K562 (cell line): ENCODE data around the gene SCART1. TPM values are rescaled to one million over a fixed set of nuclear protein-coding genes. Genes with fewer than 3 reads are reported as not detected.

Source experiments
- ATAC-seq: fragments of 200-7000 bp; cut with Tn5 transposase; 3 replicates; pipeline ENCODE4 v1.9.1; 2020; ENCODE audit warnings: moderate library complexity
- BruUV-seq: library from RNA; stranded (reverse); fragments of 400-500 nt; replicated peaks from 2 replicates; lab custom pipeline; 2021; lab: Mats Ljungman, UMichigan
- CTCF ChIA-PET: fragments of 300-600 bp; formaldehyde crosslinking; extraction: SDS; loops from one replicate; lab custom pipeline; 2021; ENCODE audit warnings: low intra/inter-chr PET ratio; lab: Yijun Ruan, JAX
- POLR2A ChIA-PET: fragments of 300-600, 350-650 bp; sonication (Branson Sonifier 250); formaldehyde crosslinking; extraction: SDS; loops from one replicate; lab custom pipeline; 2021; ENCODE audit warnings: antibody characterized with exemption, inconsistent platforms; lab: Yijun Ruan, JAX
- DNase-seq, 4 experiments: peaks; one replicate each; pipeline versions ENCODE4 v3.0.0 to v3.0.0-alpha.2; 2011 to 2018; ENCODE audit warnings: low spot score in 3 of 4, mixed read lengths in 3 of 4; ENCODE audit errors: extremely low read depth in 1 of 4
- FAIRE-seq: peaks from 2 replicates; lab custom pipeline; 2011; peaks lifted over from hg19 to GRCh38; lab: Jason Lieb, UNC
- H2AFZ ChIP-seq: 2 replicates; pipeline ENCODE4 v1.6.0; 2011; ENCODE audit warnings: low read depth, low read length, control low read depth, inconsistent platforms
- H3K27ac ChIP-seq: fragments of 200-600 bp; 3 replicates; pipeline ENCODE4 v1.8.0; 2011; ENCODE audit warnings: low read depth, mild to moderate bottlenecking, control low read depth, inconsistent platforms, low read length, moderate library complexity, mixed read lengths; ENCODE audit errors: extremely low read depth
- H3K27me3 ChIP-seq, 2 experiments: fragments of 300-600 bp in 1 of 2; 2 replicates in 1 of 2; 3 replicates in 1 of 2; pipeline versions ENCODE4 v1.6.0 to v1.8.0; 2011; ENCODE audit warnings: inconsistent platforms in 2 of 2, low read length in 2 of 2, mild to moderate bottlenecking in 1 of 2, mixed read lengths in 1 of 2, moderate library complexity in 1 of 2; ENCODE audit not compliant: control insufficient read depth in 2 of 2, insufficient read depth in 2 of 2
- H3K36me3 ChIP-seq: fragments of 300-600 bp; 3 replicates; pipeline ENCODE4 v1.8.0; 2011; ENCODE audit warnings: mild to moderate bottlenecking, low read length, inconsistent platforms; ENCODE audit not compliant: control insufficient read depth, insufficient read depth
- H3K4me1 ChIP-seq, 2 experiments: fragments of 200-600 bp in 1 of 2; replicated peaks in 1 of 2; 2 replicates in 1 of 2; 3 replicates in 1 of 2; pipeline versions ENCODE4 v1.5.1 to v1.8.0; 2011; ENCODE audit warnings: inconsistent platforms in 2 of 2, low read length in 2 of 2, mild to moderate bottlenecking in 1 of 2, mixed read lengths in 1 of 2, moderate library complexity in 1 of 2; ENCODE audit not compliant: control insufficient read depth in 2 of 2, insufficient read depth in 2 of 2
- H3K4me2 ChIP-seq: 2 replicates; pipeline ENCODE4 v1.6.1; 2011; ENCODE audit warnings: low read length, control low read depth, inconsistent platforms, mixed read lengths; ENCODE audit not compliant: insufficient read depth
- H3K4me3 ChIP-seq: fragments of 200-600 bp; sonication (generic), shearing (Covaris generic); 2 replicates; pipeline ENCODE4 v1.5.1; 2016; ENCODE audit warnings: control low read depth, inconsistent platforms
- H3K79me2 ChIP-seq: fragments of 200-600 bp; 3 replicates; pipeline ENCODE4 v1.8.0; 2011; ENCODE audit warnings: low read length, inconsistent platforms; ENCODE audit not compliant: control insufficient read depth, insufficient read depth
- H3K9ac ChIP-seq, 2 experiments: 2 replicates each; pipeline versions ENCODE4 v1.6.0 to v1.6.1; 2011; ENCODE audit warnings: low read depth in 2 of 2, low read length in 2 of 2, control low read depth in 1 of 2, inconsistent platforms in 1 of 2, mild to moderate bottlenecking in 1 of 2, mixed read lengths in 1 of 2; ENCODE audit not compliant: insufficient read depth in 1 of 2
- H3K9me1 ChIP-seq: one replicate; pipeline ENCODE4 v1.6.0; 2011; ENCODE audit warnings: inconsistent platforms, mild to moderate bottlenecking, low read length, moderate library complexity; ENCODE audit not compliant: control insufficient read depth, insufficient read depth
- H3K9me3 ChIP-seq: replicated peaks from 2 replicates; pipeline ENCODE4 v1.5.1; 2011; ENCODE audit warnings: low read depth, low read length, inconsistent platforms; ENCODE audit not compliant: control insufficient read depth, insufficient read depth
- H4K20me1 ChIP-seq: replicated peaks from 2 replicates; pipeline ENCODE4 v1.6.1; 2011; ENCODE audit warnings: low read length, inconsistent platforms, mixed read lengths; ENCODE audit not compliant: control insufficient read depth, insufficient read depth
- FIP1L1 ChIP-seq: fragments of 200-400 bp; formaldehyde crosslinking; IDR thresholded peaks from 2 replicates; pipeline ENCODE4 v1.6.1; 2018; ENCODE audit warnings: mild to moderate bottlenecking, low read depth, low read length; ENCODE audit not compliant: poor library complexity, severe bottlenecking
- GATAD2A ChIP-seq: fragments of 450-650 bp; IDR thresholded peaks from 2 replicates; pipeline ENCODE4 v1.6.1; 2017
- HDAC1 ChIP-seq, 2 experiments: fragments of 450-650 bp; IDR thresholded peaks; 2 replicates each; pipeline ENCODE4 v1.6.1; 2016 to 2017; ENCODE audit warnings: inconsistent platforms in 1 of 2, mild to moderate bottlenecking in 1 of 2, moderate library complexity in 1 of 2
- RBFOX2 ChIP-seq: fragments of 200-400 bp; formaldehyde crosslinking; IDR thresholded peaks from 2 replicates; pipeline ENCODE4 v1.6.1; 2017; ENCODE audit warnings: low read depth, mild to moderate bottlenecking, low read length, moderate library complexity
- WGBS: fragments of 100-300 bp; shearing (Covaris generic); methylation state at CpG from one replicate; pipeline ENCODE4 v1.1.6; 2016; ENCODE audit warnings: low coverage, mixed read lengths; ENCODE audit not compliant: insufficient coverage; ENCODE audit errors: missing lambda C conversion rate; 5-methylcytosine and 5-hydroxymethylcytosine counted together
- in situ Hi-C: fragments of 300-500 bp; cut with MboI; formaldehyde crosslinking; loops from 4 replicates; pipeline ENCODE4 v1.15.0; 2018; ENCODE audit warnings: inconsistent platforms, mixed read lengths
- intact Hi-C: fragments of 100-400 bp; cut with micrococcal nuclease; formaldehyde crosslinking; loops from 2 replicates; pipeline ENCODE4 v1.14.2; 2022
- polyA plus RNA-seq, 8 experiments: library from polyadenylated mRNA; depleted of rRNA in 4 of 8; stranded (reverse) in 5 of 8; unstranded in 3 of 8; fragments of >200 nt; fragmentation: Nextera tagmentation in 2 of 8; fragmentation: Illumina TruSeq in 1 of 8; extraction: Ambion mirVana in 2 of 8; extraction: Trizol in 1 of 8; gene quantifications; 2 replicates each; pipeline versions ENCODE4 v1.2.1 to v1.2.3, GENCODE V29; 2011 to 2014; ENCODE audit warnings: inconsistent platforms in 1 of 8, missing spikeins in 1 of 8
- total RNA-seq, 7 experiments: library from RNA; depleted of rRNA in 6 of 7; stranded (reverse); fragments of >200 nt in 6 of 7; fragmentation: Illumina TruSeq in 2 of 7; extraction: Trizol in 2 of 7; gene quantifications; 2 replicates each; pipeline versions ENCODE4 v1.2.1 to v1.2.3, GENCODE V29; 2011 to 2021; ENCODE audit warnings: low replicate concordance in 1 of 7

Gene SCART1
- total and polyA plus RNA-seq, 9 of the 15 experiments (the other 6 are each of a cell fraction or from before 2014, with no cell fraction given), result 0.18 to 6.5 (median 4.5) TPM

DNA sequence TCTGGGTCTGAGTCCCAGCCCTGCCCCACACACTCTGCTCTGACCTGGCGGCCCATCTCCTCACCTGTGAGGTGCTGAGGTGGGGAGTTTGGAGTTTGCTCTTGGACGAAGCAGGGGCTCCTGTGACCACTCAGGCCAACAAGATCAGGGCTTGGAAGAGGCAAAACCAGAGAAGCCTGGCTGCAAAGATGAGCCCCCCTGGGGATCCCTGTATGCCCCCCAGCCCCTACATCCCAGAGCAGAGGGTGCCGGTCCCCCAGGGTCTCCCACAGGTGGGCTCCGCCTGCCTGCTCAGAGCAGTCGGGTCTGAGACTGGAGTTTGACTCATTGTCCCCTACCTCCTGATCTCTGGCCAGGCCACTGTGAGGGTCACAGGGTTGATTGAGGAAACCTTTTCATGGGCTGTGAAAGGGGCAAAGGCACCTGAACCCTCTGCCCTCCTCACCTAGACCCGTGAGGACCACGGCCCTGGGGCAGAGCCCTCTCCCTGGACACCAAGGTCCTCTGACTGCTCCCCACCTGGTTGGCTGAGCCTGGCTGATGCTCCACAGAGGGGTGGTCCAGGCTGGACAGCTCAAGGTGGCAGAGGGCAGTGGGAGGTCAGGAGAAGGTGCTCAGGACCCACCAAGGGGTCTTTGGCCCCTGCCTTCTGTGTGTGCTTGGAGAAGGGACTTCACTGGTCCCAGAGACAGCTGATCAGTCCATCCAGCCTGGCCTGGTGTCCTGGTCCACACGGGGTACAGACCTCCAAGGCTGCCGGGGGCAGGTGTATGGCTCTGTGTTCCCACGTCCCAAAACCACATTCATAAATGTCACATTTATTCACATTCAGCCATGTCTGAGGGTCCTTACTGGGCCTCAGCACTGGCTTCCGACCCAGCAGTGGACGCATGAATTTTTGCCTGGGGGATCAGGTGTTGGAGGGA is 9.1 kb upstream of the SCART1 start:
- ATAC-seq (no peak), FAIRE-seq (no peak), DNase-seq (no peak)
- ChIA-PET CTCF (no interaction called here), POLR2A (interaction anchor here (0.5 to 0.7 kb wide), 2 partner anchors 42 to 665 kb away, joined by 3 to 4 read pairs; no protein-coding TSS in a partner anchor)
- Histone ChIP-seq H3K27me3 (peaks cover 0 to 5% of the 10 kb centered on the region in 2 experiments; a peak in 1 of 5 replicates), H3K9me1 (no peaks in the 10 kb centered on the region), H3K79me2 (no peaks in the 10 kb centered on the region), H3K4me1 (peaks cover 0 to 12% of the 10 kb centered on the region in 2 experiments; a peak in 1 of 5 replicates), H4K20me1 (no peaks in the 10 kb centered on the region), H3K9ac (no peak overlapping the region), H3K9me3 (peaks cover 4% of the 10 kb centered on the region; the same call in 1 of the 2 replicates), H3K4me2 (no peak overlapping the region), H3K4me3 (no peak overlapping the region), H3K27ac (no peak overlapping the region), H3K36me3 (no peaks in the 10 kb centered on the region), H2AFZ (no peak overlapping the region)
- no TSS peak for BruUV-seq
- WGBS, result 17% methylated on average over 12 of the region's 12 CpGs
- intact Hi-C loops, result loop anchor here (5.0 kb wide), 1 partner anchor 117 kb away; no protein-coding TSS in a partner anchor
- in situ Hi-C loops, result no loop called here
- TF ChIP-seq RBFOX2, result no peak
- TF ChIP-seq GATAD2A, result no peak
- TF ChIP-seq HDAC1 (IDR thresholded peaks at IDR 0.05), result no peak
- no peak for TF ChIP-seq FIP1L1
